Activated T-cell treated with anti-CD3 and anti-CD28 coated beads for 24 hours (primary cell): ENCODE data around the gene TENM3.

Experiments used
- DNase-seq: peaks from one replicate; pipeline ENCODE4 v3.0.0-alpha.2; 2020; ENCODE audit warnings: low read depth

Gene TENM3

GRCh38 chr4:182255441-182256190 lies 12.4 kb downstream of the TENM3 start:
- no peak for DNase-seq

- DNase-seq, result no peak
These were observed 13.8 kb downstream of the TENM3 start for GRCh38 chr4:182257016-182257415.

- no peak for DNase-seq
These were observed 14.3 kb downstream of the TENM3 start for GRCh38 chr4:182257503-182257902.

- no peak for DNase-seq
These were observed 15.3 kb downstream of the TENM3 start for GRCh38 chr4:182258441-182259000.

GRCh38 chr4:182261651-182262223 lies 18.5 kb downstream of the TENM3 start:
- DNase-seq, result no peak

GRCh38 chr4:182263562-182263961 lies 20.4 kb downstream of the TENM3 start:
- no peak for DNase-seq

GRCh38 chr4:182264139-182264752 lies 21.0 kb downstream of the TENM3 start:
- DNase-seq, result no peak

- no peak for DNase-seq
These were observed 22.7 kb downstream of the TENM3 start for GRCh38 chr4:182265881-182266280.

- DNase-seq, result no peak
These were observed 23.8 kb downstream of the TENM3 start for GRCh38 chr4:182267048-182267447.

- no peak for DNase-seq
These were observed 25.8 kb downstream of the TENM3 start for GRCh38 chr4:182268966-182269365.

GRCh38 chr4:182271731-182272130 lies 28.5 kb downstream of the TENM3 start:
- no peak for DNase-seq

GRCh38 chr4:182272151-182272550 lies 28.9 kb downstream of the TENM3 start:
- DNase-seq, result no peak

GRCh38 chr4:182273191-182273935 lies 30.2 kb downstream of the TENM3 start:
- DNase-seq, result no peak

- no peak for DNase-seq
These were observed 33.3 kb downstream of the TENM3 start for GRCh38 chr4:182276210-182277109.

GRCh38 chr4:182277377-182277776 lies 34.2 kb downstream of the TENM3 start:
- no peak for DNase-seq

- DNase-seq, result no peak
These were observed 35.5 kb downstream of the TENM3 start for GRCh38 chr4:182278729-182279128.

- no peak for DNase-seq
These were observed 37.4 kb downstream of the TENM3 start for GRCh38 chr4:182280436-182281111.

GRCh38 chr4:182286035-182286434 lies 42.8 kb downstream of the TENM3 start:
- DNase-seq, result no peak

GRCh38 chr4:182286931-182287330 lies 43.7 kb downstream of the TENM3 start:
- DNase-seq, result no peak

GRCh38 chr4:182288534-182288933 lies 45.3 kb downstream of the TENM3 start:
- DNase-seq, result no peak

GRCh38 chr4:182289809-182290208 lies 46.6 kb downstream of the TENM3 start:
- DNase-seq, result no peak
